ENCODE results near the gene PLA2G2D. TPM values are rescaled to one million over a fixed set of nuclear protein-coding genes. Genes with fewer than 3 reads are reported as not detected.

PLA2G2D gene
- total RNA-seq, 1 experiment from 2014 or later: not detected

- H3K18ac ChIP-seq (ENCODE audit: insufficient read length, low read depth, low read length): no peak overlapping the region
- H4K20me1 ChIP-seq (ENCODE audit: control insufficient read depth, insufficient read depth, insufficient read length): no peaks in the 10 kb centered on the region
- no peak overlapping the region for H2BK120ac ChIP-seq (ENCODE audit: low read depth, low read length, poor library complexity, severe bottlenecking)
- H3K4me2 ChIP-seq (ENCODE audit: insufficient read depth, insufficient read length, low read length): no peak overlapping the region
- peaks cover 8% of the 10 kb centered on the region for H3K27me3 Mint-ChIP-seq (ENCODE audit: low read depth)
- H3K27ac Mint-ChIP-seq: no peak overlapping the region; a peak in 1 of 7 replicates
- H3K27me3 ChIP-seq (ENCODE audit: insufficient read depth, low read length): no peaks in the 10 kb centered on the region
- no peak overlapping the region for H4K91ac ChIP-seq (ENCODE audit: insufficient read length, low read depth, low read length)
- no peak overlapping the region for H3K4ac ChIP-seq (ENCODE audit: low read depth, low read length)
- no peaks in the 10 kb centered on the region; a peak in 1 of 7 replicates for H3K36me3 Mint-ChIP-seq (ENCODE audit: insufficient read depth in 1 of 3, low read depth in 3 of 3)
- H3K14ac ChIP-seq (ENCODE audit: insufficient read depth, low read length): no peak overlapping the region
- H3K23ac ChIP-seq (ENCODE audit: insufficient read length, low read depth, low read length): no peak overlapping the region
- no peaks in the 10 kb centered on the region for H3K79me1 ChIP-seq (ENCODE audit: insufficient read depth, low read depth, low read length, poor library complexity, severe bottlenecking)
- no peak overlapping the region for H4K5ac ChIP-seq (ENCODE audit: insufficient read length, low read depth, low read length)
- no peak overlapping the region for H2AFZ ChIP-seq (ENCODE audit: low read length)
- no peak for TF ChIP-seq CTCF (conservative IDR thresholded peaks at IDR 0.05)
- H4K8ac ChIP-seq (replicated peaks; ENCODE audit: insufficient read length, low read depth, low read length): no peak overlapping the region
- no peak overlapping the region for H3K4me3 Mint-ChIP-seq
- H3K4me1 Mint-ChIP-seq: peaks cover 6 to 14% of the 10 kb centered on the region in 2 experiments
- H3K4me1 ChIP-seq (ENCODE audit: insufficient read depth, low read length): no peaks in the 10 kb centered on the region
- no peak overlapping the region for H2BK12ac ChIP-seq (ENCODE audit: insufficient read length, low read depth, low read length)
- H3K9me3 ChIP-seq (ENCODE audit: control insufficient read depth, low read depth, low read length): no peaks in the 10 kb centered on the region
- H3T11ph ChIP-seq (ENCODE audit: low read length): no peak overlapping the region
- H3K56ac ChIP-seq (ENCODE audit: insufficient read length, low read depth, low read length): no peak overlapping the region
- H2AK5ac ChIP-seq (ENCODE audit: insufficient read length, low read length): no peak overlapping the region
- H2BK20ac ChIP-seq (ENCODE audit: low read depth, low read length, poor library complexity, severe bottlenecking): no peak overlapping the region
- H3K9me3 Mint-ChIP-seq: peaks cover 0 to 2% of the 10 kb centered on the region in 2 experiments; a peak in 1 of 5 replicates
- no peaks in the 10 kb centered on the region for H3K23me2 ChIP-seq (ENCODE audit: insufficient read length, low read depth, low read length, poor library complexity, severe bottlenecking)
- H2BK5ac ChIP-seq (ENCODE audit: insufficient read length, low read length): no peak overlapping the region
- DNase-seq: no peak
- H2BK15ac ChIP-seq (ENCODE audit: low read depth, low read length): no peak overlapping the region
- no peak overlapping the region for H3K9ac ChIP-seq (ENCODE audit: extremely low read depth, insufficient read length, low read length)
- H3K79me2 ChIP-seq (ENCODE audit: insufficient read depth, low read length): no peaks in the 10 kb centered on the region
- WGBS (ENCODE audit: extremely low coverage, insufficient read length, low lambda C conversion rate): no CpG with 5 or more reads among the region's 5 CpGs
- no peak overlapping the region for H3K27ac ChIP-seq (ENCODE audit: insufficient read length, low read depth, low read length)
These were observed 40.6 kb downstream of the PLA2G2D start for GRCh38 chr1:20078711-20079110.

Measured in H9 (cell line).